ENCODE measurements around the gene GRM8. TPM values are rescaled to one million over a fixed set of nuclear protein-coding genes. Genes with fewer than 3 reads are reported as not detected.
A peak's percentile ranks its signal among the peaks of the same experiment; 100 is the strongest.

Gene GRM8
- total and polyA plus RNA-seq, 9 of the 15 experiments (the other 6 are each of a cell fraction or from before 2014, with no cell fraction given) = 0.13 TPM; not detected in 7

DNA sequence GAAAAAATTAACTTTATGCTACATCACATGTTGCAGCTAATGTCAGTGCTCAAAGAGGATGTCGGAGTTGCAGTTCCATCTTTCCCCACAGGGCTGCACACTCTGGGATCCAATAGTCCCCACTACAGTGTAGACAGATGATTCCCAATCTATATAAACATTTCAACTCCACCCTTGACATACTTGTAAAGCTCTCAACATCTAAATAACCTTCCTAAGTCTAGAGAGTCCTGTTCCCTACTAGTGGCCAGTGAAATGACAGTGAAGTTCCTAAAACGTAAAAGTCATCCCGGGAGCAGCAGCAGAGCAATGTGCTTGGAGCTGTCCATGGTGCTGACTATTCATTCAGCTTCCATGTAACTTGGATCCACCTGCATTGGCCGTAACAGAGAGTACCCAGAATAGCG, 145.1 kb downstream of the GRM8 start (continued):
- TF ChIP-seq ETV6 (IDR thresholded peaks at IDR 0.05; ENCODE audit: borderline replicate concordance in 1 of 2, low read depth in 2 of 2, low read length in 1 of 2) (no peak), ETV6 (CRISPR knock-in tag; IDR thresholded peaks at IDR 0.05; ENCODE audit: borderline replicate concordance) (no peak), SPI1 (IDR thresholded peaks at IDR 0.05; ENCODE audit: borderline replicate concordance, low read depth, low read length) (no peak), PURB (CRISPR knock-in tag; IDR thresholded peaks at IDR 0.05; ENCODE audit: low read depth) (no peak), NCOA6 (IDR thresholded peaks at IDR 0.05) (peak; percentile 65; the same call in 1 of the 2 replicates), PML (IDR thresholded peaks at IDR 0.05; ENCODE audit: low read length) (no peak), HMGN3 (IDR thresholded peaks at IDR 0.05; ENCODE audit: borderline replicate concordance, extremely low read depth, insufficient read length, low read depth, low read length) (no peak), HIVEP1 (CRISPR knock-in tag; IDR thresholded peaks at IDR 0.05) (no peak), DDX20 (tag; IDR thresholded peaks at IDR 0.05; ENCODE audit: low read depth) (peak; percentile 59; the same call in 1 of the 2 replicates), SNRNP70 (optimal IDR thresholded peaks at IDR 0.05; ENCODE audit: low read depth, low read length) (no peak), HDAC1 (IDR thresholded peaks at IDR 0.05) (peak in 1 of 2 experiments; percentile 61; a peak in 1 of 4 replicates), ZNF764 (CRISPR knock-in tag; IDR thresholded peaks at IDR 0.05; ENCODE audit: low read depth) (no peak), FUS (optimal IDR thresholded peaks at IDR 0.05; ENCODE audit: low read depth, low read length) (no peak), ZNF586 (CRISPR knock-in tag; conservative IDR thresholded peaks at IDR 0.05) (no peak), ZNF696 (CRISPR knock-in tag; conservative IDR thresholded peaks at IDR 0.05) (no peak), MAFK (IDR thresholded peaks at IDR 0.05; ENCODE audit: low read length) (no peak), ZZZ3 (IDR thresholded peaks at IDR 0.05) (no peak), CXXC5 (CRISPR knock-in tag; IDR thresholded peaks at IDR 0.05) (peak; percentile 73), HDAC2 (IDR thresholded peaks at IDR 0.05) (peak; percentile 95), NR1H2 (CRISPR knock-in tag; IDR thresholded peaks at IDR 0.05) (no peak), ZNF830 (CRISPR knock-in tag; IDR thresholded peaks at IDR 0.05) (no peak), CBX5 (IDR thresholded peaks at IDR 0.05; ENCODE audit: borderline replicate concordance, low read depth) (no peak)
- TF ChIP-seq, protein P1, sequence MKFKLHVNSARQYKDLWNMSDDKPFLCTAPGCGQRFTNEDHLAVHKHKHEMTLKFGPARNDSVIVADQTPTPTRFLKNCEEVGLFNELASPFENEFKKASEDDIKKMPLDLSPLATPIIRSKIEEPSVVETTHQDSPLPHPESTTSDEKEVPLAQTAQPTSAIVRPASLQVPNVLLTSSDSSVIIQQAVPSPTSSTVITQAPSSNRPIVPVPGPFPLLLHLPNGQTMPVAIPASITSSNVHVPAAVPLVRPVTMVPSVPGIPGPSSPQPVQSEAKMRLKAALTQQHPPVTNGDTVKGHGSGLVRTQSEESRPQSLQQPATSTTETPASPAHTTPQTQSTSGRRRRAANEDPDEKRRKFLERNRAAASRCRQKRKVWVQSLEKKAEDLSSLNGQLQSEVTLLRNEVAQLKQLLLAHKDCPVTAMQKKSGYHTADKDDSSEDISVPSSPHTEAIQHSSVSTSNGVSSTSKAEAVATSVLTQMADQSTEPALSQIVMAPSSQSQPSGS (CRISPR knock-in tag; IDR thresholded peaks at IDR 0.05) = no peak
- TF ChIP-seq, protein P2, sequence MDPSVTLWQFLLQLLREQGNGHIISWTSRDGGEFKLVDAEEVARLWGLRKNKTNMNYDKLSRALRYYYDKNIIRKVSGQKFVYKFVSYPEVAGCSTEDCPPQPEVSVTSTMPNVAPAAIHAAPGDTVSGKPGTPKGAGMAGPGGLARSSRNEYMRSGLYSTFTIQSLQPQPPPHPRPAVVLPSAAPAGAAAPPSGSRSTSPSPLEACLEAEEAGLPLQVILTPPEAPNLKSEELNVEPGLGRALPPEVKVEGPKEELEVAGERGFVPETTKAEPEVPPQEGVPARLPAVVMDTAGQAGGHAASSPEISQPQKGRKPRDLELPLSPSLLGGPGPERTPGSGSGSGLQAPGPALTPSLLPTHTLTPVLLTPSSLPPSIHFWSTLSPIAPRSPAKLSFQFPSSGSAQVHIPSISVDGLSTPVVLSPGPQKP (CRISPR knock-in tag; IDR thresholded peaks at IDR 0.05) = no peak
- TF ChIP-seq, protein P3, sequence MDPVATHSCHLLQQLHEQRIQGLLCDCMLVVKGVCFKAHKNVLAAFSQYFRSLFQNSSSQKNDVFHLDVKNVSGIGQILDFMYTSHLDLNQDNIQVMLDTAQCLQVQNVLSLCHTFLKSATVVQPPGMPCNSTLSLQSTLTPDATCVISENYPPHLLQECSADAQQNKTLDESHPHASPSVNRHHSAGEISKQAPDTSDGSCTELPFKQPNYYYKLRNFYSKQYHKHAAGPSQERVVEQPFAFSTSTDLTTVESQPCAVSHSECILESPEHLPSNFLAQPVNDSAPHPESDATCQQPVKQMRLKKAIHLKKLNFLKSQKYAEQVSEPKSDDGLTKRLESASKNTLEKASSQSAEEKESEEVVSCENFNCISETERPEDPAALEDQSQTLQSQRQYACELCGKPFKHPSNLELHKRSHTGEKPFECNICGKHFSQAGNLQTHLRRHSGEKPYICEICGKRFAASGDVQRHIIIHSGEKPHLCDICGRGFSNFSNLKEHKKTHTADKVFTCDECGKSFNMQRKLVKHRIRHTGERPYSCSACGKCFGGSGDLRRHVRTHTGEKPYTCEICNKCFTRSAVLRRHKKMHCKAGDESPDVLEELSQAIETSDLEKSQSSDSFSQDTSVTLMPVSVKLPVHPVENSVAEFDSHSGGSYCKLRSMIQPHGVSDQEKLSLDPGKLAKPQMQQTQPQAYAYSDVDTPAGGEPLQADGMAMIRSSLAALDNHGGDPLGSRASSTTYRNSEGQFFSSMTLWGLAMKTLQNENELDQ (CRISPR knock-in tag; IDR thresholded peaks at IDR 0.05; ENCODE audit: borderline replicate concordance) = no peak
- TF ChIP-seq, protein P4, sequence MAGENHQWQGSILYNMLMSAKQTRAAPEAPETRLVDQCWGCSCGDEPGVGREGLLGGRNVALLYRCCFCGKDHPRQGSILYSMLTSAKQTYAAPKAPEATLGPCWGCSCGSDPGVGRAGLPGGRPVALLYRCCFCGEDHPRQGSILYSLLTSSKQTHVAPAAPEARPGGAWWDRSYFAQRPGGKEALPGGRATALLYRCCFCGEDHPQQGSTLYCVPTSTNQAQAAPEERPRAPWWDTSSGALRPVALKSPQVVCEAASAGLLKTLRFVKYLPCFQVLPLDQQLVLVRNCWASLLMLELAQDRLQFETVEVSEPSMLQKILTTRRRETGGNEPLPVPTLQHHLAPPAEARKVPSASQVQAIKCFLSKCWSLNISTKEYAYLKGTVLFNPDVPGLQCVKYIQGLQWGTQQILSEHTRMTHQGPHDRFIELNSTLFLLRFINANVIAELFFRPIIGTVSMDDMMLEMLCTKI (IDR thresholded peaks at IDR 0.05; ENCODE audit: partially characterized antibody) = no peak

Data from K562 (cell line).